HFFc6 (cell line): Measurements from ENCODE around the gene CCDC24. TPM values are rescaled to one million over a fixed set of nuclear protein-coding genes. Genes with fewer than 3 reads are reported as not detected.

Source experiments
- DNase-seq: peaks from one replicate; pipeline ENCODE4 v3.0.0-alpha.2; 2018
- H3K27ac Mint-ChIP-seq: 2 replicates; pipeline ENCODE4 v1.8.0; 2020; ENCODE audit warnings: mild to moderate bottlenecking, mixed read lengths
- H3K27me3 Mint-ChIP-seq: 2 replicates; pipeline ENCODE4 v1.8.0; 2021; ENCODE audit warnings: mild to moderate bottlenecking, moderate library complexity, mixed read lengths; ENCODE audit not compliant: insufficient read depth
- H3K36me3 Mint-ChIP-seq: 2 replicates; pipeline ENCODE4 v1.8.0; 2021; ENCODE audit warnings: low read depth, mixed read lengths
- H3K4me1 Mint-ChIP-seq: 2 replicates; pipeline ENCODE4 v1.8.0; 2020; ENCODE audit warnings: low read depth, mixed read lengths
- H3K4me3 Mint-ChIP-seq: 2 replicates; pipeline ENCODE4 v1.8.0; 2020; ENCODE audit warnings: mild to moderate bottlenecking, moderate library complexity, mixed read lengths
- H3K9me3 Mint-ChIP-seq: 2 replicates; pipeline ENCODE4 v1.8.0; 2020; ENCODE audit warnings: mild to moderate bottlenecking, mixed read lengths
- total RNA-seq, 6 experiments: library from RNA; stranded (reverse); fragmentation: NEBNext Ultra II Directional; extraction: Animal tissue kit (Norgen Biotek cat#: 25700); gene quantifications; 2 replicates in 1 of 6; 3 replicates in 5 of 6; pipeline ENCODE4 v1.2.3, GENCODE V29; 2021
- TF ChIP-seq, protein P1 (sequence below): fragments of 200-600 bp; sonication (generic); IDR thresholded peaks from 2 replicates; pipeline ENCODE4 v1.5.0; 2021; ENCODE audit warnings: antibody characterized with exemption, mild to moderate bottlenecking

Gene CCDC24
- total RNA-seq, 6 experiments from 2014 or later, result 5.6 to 7.7 (median 6.5) TPM

DNA sequence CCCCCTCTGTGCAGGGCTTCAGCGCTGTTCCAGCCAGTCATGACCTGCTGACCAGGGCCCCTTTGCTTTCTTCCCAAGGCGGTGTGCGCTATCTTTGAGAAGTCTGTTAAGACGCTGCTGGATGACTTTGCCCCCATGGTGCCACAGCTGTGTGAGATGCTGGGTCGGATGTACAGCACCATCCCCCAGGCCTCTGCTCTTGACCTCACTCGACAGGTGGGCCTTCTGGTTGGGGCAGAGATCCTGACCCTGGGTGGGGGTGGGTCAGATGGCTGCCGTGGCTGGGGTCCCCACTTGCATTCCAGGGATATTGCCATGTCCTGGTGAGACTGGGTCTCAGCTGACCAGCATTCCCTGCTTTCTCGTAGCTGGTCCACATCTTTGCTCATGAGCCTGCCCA is 30.6 kb upstream of the CCDC24 start:
- DNase-seq, result no peak
- TF ChIP-seq, protein P1, sequence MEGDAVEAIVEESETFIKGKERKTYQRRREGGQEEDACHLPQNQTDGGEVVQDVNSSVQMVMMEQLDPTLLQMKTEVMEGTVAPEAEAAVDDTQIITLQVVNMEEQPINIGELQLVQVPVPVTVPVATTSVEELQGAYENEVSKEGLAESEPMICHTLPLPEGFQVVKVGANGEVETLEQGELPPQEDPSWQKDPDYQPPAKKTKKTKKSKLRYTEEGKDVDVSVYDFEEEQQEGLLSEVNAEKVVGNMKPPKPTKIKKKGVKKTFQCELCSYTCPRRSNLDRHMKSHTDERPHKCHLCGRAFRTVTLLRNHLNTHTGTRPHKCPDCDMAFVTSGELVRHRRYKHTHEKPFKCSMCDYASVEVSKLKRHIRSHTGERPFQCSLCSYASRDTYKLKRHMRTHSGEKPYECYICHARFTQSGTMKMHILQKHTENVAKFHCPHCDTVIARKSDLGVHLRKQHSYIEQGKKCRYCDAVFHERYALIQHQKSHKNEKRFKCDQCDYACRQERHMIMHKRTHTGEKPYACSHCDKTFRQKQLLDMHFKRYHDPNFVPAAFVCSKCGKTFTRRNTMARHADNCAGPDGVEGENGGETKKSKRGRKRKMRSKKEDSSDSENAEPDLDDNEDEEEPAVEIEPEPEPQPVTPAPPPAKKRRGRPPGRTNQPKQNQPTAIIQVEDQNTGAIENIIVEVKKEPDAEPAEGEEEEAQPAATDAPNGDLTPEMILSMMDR, result no peak
- H3K27ac Mint-ChIP-seq, result no peak overlapping the region
- H3K36me3 Mint-ChIP-seq, result peaks cover 19% of the 10 kb centered on the region; the same call in 1 of the 2 replicates
- no peaks in the 10 kb centered on the region for H3K9me3 Mint-ChIP-seq
- no peaks in the 10 kb centered on the region for H3K4me1 Mint-ChIP-seq
- no peak overlapping the region for H3K4me3 Mint-ChIP-seq
- no peaks in the 10 kb centered on the region for H3K27me3 Mint-ChIP-seq

DNA sequence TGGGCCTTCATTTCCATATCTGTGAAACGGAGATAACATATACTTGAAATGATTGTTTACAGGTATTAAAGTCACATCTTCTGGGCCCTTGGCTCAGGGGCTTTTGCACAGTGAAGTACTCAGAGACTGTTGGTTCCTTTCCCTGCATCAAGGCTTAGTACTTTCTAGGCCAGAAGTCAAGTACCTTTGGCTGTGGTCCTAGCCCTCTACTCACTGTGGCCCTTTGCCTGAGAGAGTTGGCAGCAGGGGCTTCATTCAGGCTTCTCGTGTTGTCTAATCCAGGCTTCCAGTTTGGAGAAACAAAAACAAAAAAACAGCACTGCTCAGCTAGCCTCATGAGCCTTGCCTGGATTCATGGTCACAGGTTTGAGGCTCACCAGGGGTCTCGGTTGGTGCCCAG is 29.7 kb upstream of the CCDC24 start:
- Mint-ChIP-seq H3K27ac (no peak overlapping the region), H3K27me3 (no peaks in the 10 kb centered on the region)
- DNase-seq, result no peak

DNA sequence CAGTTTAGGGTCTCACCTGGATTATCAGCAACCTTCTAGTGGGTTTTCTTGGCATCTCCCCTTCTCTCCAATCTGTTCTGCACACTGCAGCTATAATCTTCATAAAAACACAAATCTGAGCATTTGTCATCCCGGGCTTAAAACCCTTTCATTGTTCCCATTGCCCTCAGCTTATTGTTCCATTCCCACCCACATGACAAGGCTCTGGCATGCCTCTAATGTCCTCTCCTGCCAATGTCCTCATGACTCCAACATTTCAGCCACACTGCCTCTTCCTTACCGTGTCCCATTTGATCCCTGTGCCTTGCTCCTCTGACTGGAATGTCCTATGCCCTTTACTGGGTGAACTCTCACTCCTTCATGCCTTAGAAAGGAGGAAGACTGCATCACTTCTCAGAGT is 29.1 kb upstream of the CCDC24 start:
- Mint-ChIP-seq H3K27ac (no peak overlapping the region), H3K9me3 (no peaks in the 10 kb centered on the region), H3K4me1 (no peaks in the 10 kb centered on the region), H3K4me3 (no peak overlapping the region), H3K36me3 (peaks cover 23% of the 10 kb centered on the region; the same call in 1 of the 2 replicates), H3K27me3 (no peaks in the 10 kb centered on the region)
- DNase-seq, result no peak
- TF ChIP-seq, protein P1, result no peak

More for the DNA sequence above, 29.7 kb upstream of the CCDC24 start:
- no peaks in the 10 kb centered on the region for H3K4me1 Mint-ChIP-seq
- no peaks in the 10 kb centered on the region for H3K9me3 Mint-ChIP-seq
- H3K4me3 Mint-ChIP-seq, result no peak overlapping the region
- peaks cover 21% of the 10 kb centered on the region; the same call in 1 of the 2 replicates for H3K36me3 Mint-ChIP-seq
- TF ChIP-seq, protein P1, result no peak

DNA sequence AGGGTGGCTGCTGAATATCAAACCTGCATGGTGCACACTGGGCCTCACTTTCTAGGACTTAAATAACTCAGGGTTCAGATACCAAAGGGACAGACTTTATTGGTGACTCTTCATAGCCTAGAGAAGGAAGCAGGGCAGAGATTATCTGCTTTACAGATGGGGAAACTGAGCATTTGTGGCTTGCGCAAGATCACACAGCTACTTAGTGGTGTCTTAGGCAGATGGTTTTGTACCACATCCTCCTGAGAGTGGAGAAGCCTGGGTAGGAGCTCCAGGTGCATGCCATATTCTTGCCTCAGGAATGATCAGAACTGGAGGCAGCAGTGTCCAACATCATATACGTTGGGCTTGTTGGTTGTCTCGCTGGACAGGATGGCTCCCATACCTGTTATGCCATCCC is 28.4 kb upstream of the CCDC24 start:
- TF ChIP-seq, protein P1, result no peak
- Mint-ChIP-seq H3K27ac (no peak overlapping the region), H3K4me3 (no peak overlapping the region), H3K27me3 (no peaks in the 10 kb centered on the region), H3K4me1 (no peaks in the 10 kb centered on the region), H3K36me3 (peaks cover 28% of the 10 kb centered on the region), H3K9me3 (no peaks in the 10 kb centered on the region)
- no peak for DNase-seq

DNA sequence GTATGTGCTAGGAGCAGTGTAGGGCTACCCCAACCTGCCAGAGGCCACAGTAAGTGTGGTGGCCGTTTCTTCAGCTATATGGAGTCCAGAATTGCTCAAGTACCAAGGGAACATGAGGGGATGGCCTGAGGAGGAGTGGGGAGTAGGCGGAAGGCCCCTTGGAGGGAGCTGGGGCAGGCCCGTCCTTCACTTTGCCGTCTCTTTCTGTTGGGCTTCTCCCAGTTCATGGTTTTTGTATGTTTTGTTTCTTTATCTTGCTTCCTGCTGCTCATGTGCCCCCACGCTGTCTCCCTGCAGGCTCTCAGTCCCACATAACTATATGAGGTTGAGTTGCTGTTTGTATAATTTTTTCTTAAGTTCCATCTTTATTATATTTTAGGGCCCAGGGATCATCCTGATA is 27.5 kb upstream of the CCDC24 start:
- Mint-ChIP-seq H3K9me3 (no peaks in the 10 kb centered on the region), H3K27ac (no peak overlapping the region), H3K36me3 (peaks cover 33% of the 10 kb centered on the region), H3K4me3 (no peak overlapping the region), H3K4me1 (no peaks in the 10 kb centered on the region), H3K27me3 (no peaks in the 10 kb centered on the region)
- TF ChIP-seq, protein P1, result no peak
- no peak for DNase-seq

DNA sequence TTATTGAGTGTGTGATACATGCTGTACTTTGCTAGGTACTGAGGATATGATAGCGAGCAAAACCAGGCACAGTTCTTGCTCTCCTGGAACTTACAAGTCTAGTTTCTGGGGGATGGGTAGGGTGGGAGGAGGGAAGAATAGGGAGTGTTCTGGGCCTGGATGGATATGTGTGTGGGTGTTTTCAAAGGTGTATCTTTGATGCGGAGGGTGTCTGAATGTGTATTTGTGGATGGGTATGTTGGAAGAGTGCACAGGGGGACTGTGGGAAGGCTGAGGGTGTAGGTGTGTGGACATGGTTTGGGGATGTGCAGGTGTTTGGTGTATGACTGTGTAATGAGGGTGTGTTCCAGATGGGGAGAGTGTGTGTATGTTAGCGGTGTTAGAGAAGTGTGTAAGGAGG is 26.1 kb upstream of the CCDC24 start:
- no peaks in the 10 kb centered on the region for H3K9me3 Mint-ChIP-seq
- TF ChIP-seq, protein P1, result no peak
- H3K4me1 Mint-ChIP-seq, result no peaks in the 10 kb centered on the region
- H3K27ac Mint-ChIP-seq, result no peak overlapping the region
- DNase-seq, result no peak
- peaks cover 30% of the 10 kb centered on the region for H3K36me3 Mint-ChIP-seq
- no peaks in the 10 kb centered on the region for H3K27me3 Mint-ChIP-seq
- H3K4me3 Mint-ChIP-seq, result no peak overlapping the region
